ENCODE measurements around the gene RFFL. TPM values are rescaled to one million over a fixed set of nuclear protein-coding genes. Genes with fewer than 3 reads are reported as not detected.

RFFL gene
- total and polyA plus RNA-seq, 8 donors, result 3.6 to 24.4 (median 16.7) TPM

DNA sequence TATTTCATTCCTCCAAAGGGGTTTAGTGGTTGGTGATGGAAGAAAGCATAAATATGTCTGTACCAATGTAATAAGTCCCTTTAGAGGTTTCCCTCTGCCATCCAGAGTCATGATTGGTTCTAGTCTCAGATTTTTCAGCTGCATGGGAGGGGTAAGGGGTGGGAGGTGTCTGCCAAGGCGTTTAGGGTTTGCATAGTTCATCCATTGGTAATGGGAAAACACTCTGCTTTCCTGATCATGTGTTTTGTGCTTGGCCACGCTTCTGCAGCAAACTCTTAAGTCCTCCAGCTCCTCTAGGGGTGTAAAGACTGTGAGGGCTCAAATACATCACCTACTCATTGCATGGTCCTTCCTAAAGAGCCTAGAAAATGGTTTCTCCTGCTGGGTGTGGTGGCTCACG, 53.4 kb downstream of the RFFL start:
- Histone ChIP-seq H3K27me3 (no peaks in the 10 kb centered on the region), H3K4me1 (no peaks in the 10 kb centered on the region), H3K27ac (no peak overlapping the region), H3K36me3 (peaks cover 0 to 30% (median 6%) of the 10 kb centered on the region in 3 donors), H3K4me3 (no peak overlapping the region), H3K9me3 (no peaks in the 10 kb centered on the region)
- DNase-seq (no peak), FAIRE-seq (no peak), ATAC-seq (no peak)
- 82 to 89% methylated on average over 3 of the region's 3 CpGs for WGBS, 2 donors
- intact Hi-C loops (cut with DNase I), result no loop called here
- TF ChIP-seq, protein P1, sequence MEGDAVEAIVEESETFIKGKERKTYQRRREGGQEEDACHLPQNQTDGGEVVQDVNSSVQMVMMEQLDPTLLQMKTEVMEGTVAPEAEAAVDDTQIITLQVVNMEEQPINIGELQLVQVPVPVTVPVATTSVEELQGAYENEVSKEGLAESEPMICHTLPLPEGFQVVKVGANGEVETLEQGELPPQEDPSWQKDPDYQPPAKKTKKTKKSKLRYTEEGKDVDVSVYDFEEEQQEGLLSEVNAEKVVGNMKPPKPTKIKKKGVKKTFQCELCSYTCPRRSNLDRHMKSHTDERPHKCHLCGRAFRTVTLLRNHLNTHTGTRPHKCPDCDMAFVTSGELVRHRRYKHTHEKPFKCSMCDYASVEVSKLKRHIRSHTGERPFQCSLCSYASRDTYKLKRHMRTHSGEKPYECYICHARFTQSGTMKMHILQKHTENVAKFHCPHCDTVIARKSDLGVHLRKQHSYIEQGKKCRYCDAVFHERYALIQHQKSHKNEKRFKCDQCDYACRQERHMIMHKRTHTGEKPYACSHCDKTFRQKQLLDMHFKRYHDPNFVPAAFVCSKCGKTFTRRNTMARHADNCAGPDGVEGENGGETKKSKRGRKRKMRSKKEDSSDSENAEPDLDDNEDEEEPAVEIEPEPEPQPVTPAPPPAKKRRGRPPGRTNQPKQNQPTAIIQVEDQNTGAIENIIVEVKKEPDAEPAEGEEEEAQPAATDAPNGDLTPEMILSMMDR (IDR thresholded peaks at IDR 0.05), result no peak

DNA sequence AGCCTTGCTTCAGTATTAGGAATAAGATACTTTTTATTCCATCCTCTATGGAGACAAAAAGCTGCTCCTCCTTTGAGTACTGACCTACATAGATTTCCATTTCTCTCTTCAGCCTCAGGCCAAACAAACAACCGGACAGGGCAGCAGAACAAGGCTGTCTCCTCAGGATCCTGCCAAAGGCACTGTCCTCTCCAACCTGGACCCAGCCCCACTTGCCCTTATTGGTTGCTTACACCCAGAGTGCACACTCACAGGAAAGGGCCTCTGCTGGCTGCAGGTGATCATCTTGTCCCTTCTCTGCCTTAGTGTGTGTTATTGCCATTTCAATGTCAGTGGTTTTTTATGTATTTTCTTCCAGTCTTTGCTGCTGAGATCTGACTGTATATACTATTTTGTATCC, 56.5 kb downstream of the RFFL start:
- TF ChIP-seq, protein P1 (IDR thresholded peaks at IDR 0.05), result no peak
- H3K4me1 ChIP-seq, result no peaks in the 10 kb centered on the region
- H3K27me3 ChIP-seq, result no peaks in the 10 kb centered on the region
- intact Hi-C loops (cut with DNase I), result loop anchor here in 1 of 3 donors (10.0 kb wide), 1 partner anchor 88 kb away; no protein-coding TSS in a partner anchor
- DNase-seq (no peak), ATAC-seq (no peak), FAIRE-seq (no peak)
- 44 to 95% methylated on average over 1 of the region's 1 CpG for WGBS, 2 donors
- H3K27ac ChIP-seq, result no peak overlapping the region
- no peak overlapping the region for H3K4me3 ChIP-seq
- peaks cover 0 to 23% (median 6%) of the 10 kb centered on the region in 3 donors for H3K36me3 ChIP-seq
- H3K9me3 ChIP-seq, result no peaks in the 10 kb centered on the region

DNA sequence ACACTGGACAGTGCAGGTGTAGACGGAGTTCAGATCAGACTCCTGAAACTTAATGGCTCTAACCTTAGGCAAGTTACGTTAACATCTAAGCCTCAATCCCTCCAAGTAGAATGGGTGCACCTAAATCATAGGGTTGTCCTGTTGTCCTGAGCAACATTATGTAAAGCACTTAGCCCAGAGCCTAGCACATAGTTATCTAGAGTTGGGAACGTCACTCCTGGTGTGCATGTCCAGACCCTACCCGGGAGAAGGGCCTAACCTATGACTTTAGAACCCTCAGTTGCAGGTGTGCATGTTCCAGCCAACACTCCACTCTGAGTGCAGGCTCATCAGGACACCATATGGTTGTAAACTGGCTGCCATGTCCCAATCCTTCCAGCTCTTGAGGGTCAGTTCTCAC, 57.2 kb downstream of the RFFL start:
- WGBS, 2 donors, result 79 to 92% methylated on average over 4 of the region's 4 CpGs
- DNase-seq (no peak), ATAC-seq (no peak), FAIRE-seq (no peak)
- TF ChIP-seq, protein P1 (IDR thresholded peaks at IDR 0.05), result no peak
- intact Hi-C loops (cut with DNase I), result loop anchor here in 1 of 3 donors (10.0 kb wide), 1 partner anchor 88 kb away; no protein-coding TSS in a partner anchor
- no peaks in the 10 kb centered on the region for H3K4me1 ChIP-seq
- H3K36me3 ChIP-seq, result peaks cover 0 to 18% (median under 1%) of the 10 kb centered on the region in 3 donors
- H3K9me3 ChIP-seq, result no peaks in the 10 kb centered on the region
- no peak overlapping the region for H3K27ac ChIP-seq
- H3K27me3 ChIP-seq, result no peaks in the 10 kb centered on the region
- H3K4me3 ChIP-seq, result no peak overlapping the region

DNA sequence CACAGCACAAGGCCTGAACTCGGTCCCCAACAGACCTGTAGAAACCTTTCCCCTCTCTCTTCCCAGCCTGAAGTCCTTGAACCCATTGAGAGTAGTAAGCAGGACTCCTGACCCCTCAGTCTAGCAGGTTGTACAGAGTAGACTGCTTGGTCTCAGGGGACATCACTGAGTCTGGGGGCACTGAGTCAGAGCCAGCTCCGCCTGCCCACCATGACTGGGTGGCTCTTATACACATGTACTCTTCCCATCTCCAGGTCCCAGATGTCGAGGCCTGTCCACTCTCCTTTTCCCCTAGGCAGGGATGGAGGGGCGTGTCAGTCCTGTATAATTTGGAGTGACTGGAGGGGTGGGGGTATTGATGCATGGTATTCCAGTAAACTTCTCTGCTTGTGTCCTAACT, 59.7 kb downstream of the RFFL start:
- WGBS, 2 donors, result 81 to 94% methylated on average over 4 of the region's 4 CpGs
- TF ChIP-seq, protein P1 (IDR thresholded peaks at IDR 0.05), result no peak
- H3K27ac ChIP-seq, result no peak overlapping the region
- intact Hi-C loops (cut with DNase I), result loop anchor here in 2 of 3 donors (5.0 to 10.0 kb wide), 2 partner anchors 74 to 91 kb away; no protein-coding TSS in a partner anchor
- H3K36me3 ChIP-seq, result peaks cover 0 to 16% (median 0%) of the 10 kb centered on the region in 3 donors
- ATAC-seq, result no peak
- no peaks in the 10 kb centered on the region for H3K9me3 ChIP-seq
- H3K4me3 ChIP-seq, result no peak overlapping the region
- no peak for FAIRE-seq
- DNase-seq, result no peak
- H3K27me3 ChIP-seq, result no peaks in the 10 kb centered on the region
- no peaks in the 10 kb centered on the region for H3K4me1 ChIP-seq

DNA sequence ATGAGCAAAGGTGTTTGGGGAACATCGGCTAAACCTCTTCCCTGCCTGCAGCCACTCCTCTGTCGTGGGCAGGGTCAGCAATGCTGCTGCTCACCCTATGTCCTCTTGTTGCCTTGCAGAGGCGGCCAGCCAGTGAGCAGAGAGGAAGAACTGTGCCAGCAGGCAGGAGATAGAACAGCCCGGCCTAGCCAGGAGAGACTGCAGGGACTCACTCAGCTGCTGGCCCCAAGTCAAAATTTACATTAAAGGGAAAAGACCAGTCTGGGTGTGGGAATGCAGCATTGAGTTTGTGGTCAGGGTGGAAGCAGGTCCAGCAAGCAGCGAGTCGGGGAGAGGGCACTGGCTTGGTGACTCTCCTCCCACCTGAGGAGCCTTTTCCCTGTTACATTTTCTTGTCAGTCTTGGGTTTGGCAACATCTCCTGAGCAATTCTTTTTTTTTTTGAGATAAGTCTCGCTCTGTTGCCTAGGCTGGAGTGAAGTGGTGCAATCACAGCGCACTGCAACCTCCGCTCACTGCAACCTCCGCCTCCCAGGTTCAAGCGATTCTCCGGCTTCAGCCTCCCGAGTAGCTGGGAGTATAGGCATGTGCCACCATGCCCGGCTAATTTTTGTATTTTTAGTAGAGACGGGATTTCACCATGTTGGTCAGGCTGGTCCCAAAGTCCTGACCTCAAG, 60.5 kb downstream of the RFFL start:
- H3K27me3 ChIP-seq, result no peaks in the 10 kb centered on the region
- TF ChIP-seq, protein P1 (IDR thresholded peaks at IDR 0.05), result no peak
- DNase-seq (no peak), FAIRE-seq (no peak), ATAC-seq (no peak)
- H3K27ac ChIP-seq, result no peak overlapping the region
- intact Hi-C loops (cut with DNase I), result loop anchor here in 2 of 3 donors (5.0 to 10.0 kb wide), 2 partner anchors 74 to 92 kb away; no protein-coding TSS in a partner anchor
- H3K4me3 ChIP-seq, result no peak overlapping the region
- WGBS, 2 donors, result 75 to 82% methylated on average over 15 of the region's 15 CpGs
- peaks cover 0 to 16% (median 0%) of the 10 kb centered on the region in 3 donors for H3K36me3 ChIP-seq
- no peaks in the 10 kb centered on the region for H3K9me3 ChIP-seq
- H3K4me1 ChIP-seq, result no peaks in the 10 kb centered on the region
